ENCODE measurements around the gene RNF144B. TPM values are rescaled to one million over a fixed set of nuclear protein-coding genes. Genes with fewer than 3 reads are reported as not detected.

The RNF144B gene
- total RNA-seq, 1 experiment from 2014 or later = 12.1 TPM

GRCh38 chr6:18506382-18507017, 119.3 kb downstream of the RNF144B start:
- DNase-seq = no peak
- Mint-ChIP-seq H3K36me3 (ENCODE audit: insufficient read depth, unreplicated experiment) (peaks cover 10% of the 10 kb centered on the region), H3K27me3 (ENCODE audit: unreplicated experiment) (no peaks in the 10 kb centered on the region), H3K4me3 (ENCODE audit: low read depth, unreplicated experiment) (no peak overlapping the region), H3K27ac (ENCODE audit: unreplicated experiment) (no peak overlapping the region), H3K9me3 (ENCODE audit: low read depth, unreplicated experiment) (no peaks in the 10 kb centered on the region), H3K4me1 (ENCODE audit: low read depth, unreplicated experiment) (peaks cover 28% of the 10 kb centered on the region)
- CTCF ChIA-PET = interaction anchor here (0.8 kb wide), 1 partner anchor 10 kb away, joined by 3 read pairs; no protein-coding TSS in a partner anchor
- intact Hi-C loops (cut with micrococcal nuclease; ENCODE audit: unreplicated experiment) = no loop called here
- TF ChIP-seq CTCF (IDR thresholded peaks at IDR 0.05; ENCODE audit: unreplicated experiment) = no peak
- BruUV-seq (replicated peaks) = no TSS peak

GRCh38 chr6:18507018-18507415, 119.9 kb downstream of the RNF144B start:
- H3K4me1 Mint-ChIP-seq (ENCODE audit: low read depth, unreplicated experiment) = peaks cover 23% of the 10 kb centered on the region

GRCh38 chr6:18507561-18507960, 120.4 kb downstream of the RNF144B start:
- peaks cover 10% of the 10 kb centered on the region for H3K36me3 Mint-ChIP-seq (ENCODE audit: insufficient read depth, unreplicated experiment)
- H3K4me1 Mint-ChIP-seq (ENCODE audit: low read depth, unreplicated experiment) = peaks cover 19% of the 10 kb centered on the region
- no peak for TF ChIP-seq CTCF (IDR thresholded peaks at IDR 0.05; ENCODE audit: unreplicated experiment)
- no peaks in the 10 kb centered on the region for H3K27me3 Mint-ChIP-seq (ENCODE audit: unreplicated experiment)
- CTCF ChIA-PET = no interaction called here
- intact Hi-C loops (cut with micrococcal nuclease; ENCODE audit: unreplicated experiment) = no loop called here
- no peak overlapping the region for H3K4me3 Mint-ChIP-seq (ENCODE audit: low read depth, unreplicated experiment)
- no TSS peak for BruUV-seq (replicated peaks)
- H3K27ac Mint-ChIP-seq (ENCODE audit: unreplicated experiment) = no peak overlapping the region
- no peak for DNase-seq
- no peaks in the 10 kb centered on the region for H3K9me3 Mint-ChIP-seq (ENCODE audit: low read depth, unreplicated experiment)

More at GRCh38 chr6:18507018-18507415, 119.9 kb downstream of the RNF144B start:
- CTCF ChIA-PET = interaction anchor here (0.8 kb wide), 1 partner anchor 9 kb away, joined by 3 read pairs; no protein-coding TSS in a partner anchor
- no TSS peak for BruUV-seq (replicated peaks)
- Mint-ChIP-seq H3K4me3 (ENCODE audit: low read depth, unreplicated experiment) (no peak overlapping the region), H3K27ac (ENCODE audit: unreplicated experiment) (no peak overlapping the region), H3K9me3 (ENCODE audit: low read depth, unreplicated experiment) (no peaks in the 10 kb centered on the region), H3K27me3 (ENCODE audit: unreplicated experiment) (no peaks in the 10 kb centered on the region), H3K36me3 (ENCODE audit: insufficient read depth, unreplicated experiment) (peaks cover 10% of the 10 kb centered on the region)
- no peak for DNase-seq
- no peak for TF ChIP-seq CTCF (IDR thresholded peaks at IDR 0.05; ENCODE audit: unreplicated experiment)
- intact Hi-C loops (cut with micrococcal nuclease; ENCODE audit: unreplicated experiment) = no loop called here

GRCh38 chr6:18509871-18510643, 122.9 kb downstream of the RNF144B start:
- Mint-ChIP-seq H3K4me1 (ENCODE audit: low read depth, unreplicated experiment) (no peaks in the 10 kb centered on the region), H3K9me3 (ENCODE audit: low read depth, unreplicated experiment) (no peaks in the 10 kb centered on the region), H3K27ac (ENCODE audit: unreplicated experiment) (no peak overlapping the region), H3K36me3 (ENCODE audit: insufficient read depth, unreplicated experiment) (no peaks in the 10 kb centered on the region), H3K27me3 (ENCODE audit: unreplicated experiment) (no peaks in the 10 kb centered on the region), H3K4me3 (ENCODE audit: low read depth, unreplicated experiment) (no peak overlapping the region)
- TF ChIP-seq CTCF (IDR thresholded peaks at IDR 0.05; ENCODE audit: unreplicated experiment) = no peak
- DNase-seq = no peak
- intact Hi-C loops (cut with micrococcal nuclease; ENCODE audit: unreplicated experiment) = no loop called here
- BruUV-seq (replicated peaks) = no TSS peak
- CTCF ChIA-PET = no interaction called here

Measured in Calu3 (cell line).